Activated CD4-positive, alpha-beta T cell treated with anti-CD3 and anti-CD28 coated beads, Interleukin-2, amount 10 ng/mL, durations not matched to agents 7 days and 5 days (primary cell): ENCODE measurements around the gene LTBP2. TPM values are rescaled to one million over a fixed set of nuclear protein-coding genes. Genes with fewer than 3 reads are reported as not detected.

Experiments
- CTCF ChIA-PET: fragments of 350-600 bp; sonication (Branson Sonifier 250); formaldehyde crosslinking; loops from one replicate; lab custom pipeline; 2021; ENCODE audit warnings: antibody characterized with exemption; lab: Charles Lee
- POLR2A ChIA-PET: fragments of 350-600 bp; sonication (Branson Sonifier 250); formaldehyde crosslinking; loops from one replicate; lab custom pipeline; 2021; ENCODE audit warnings: antibody characterized with exemption; lab: Charles Lee
- DNase-seq: peaks from one replicate; pipeline ENCODE4 v3.0.0-alpha.2; 2020
- H3K27ac Mint-ChIP-seq: one replicate; pipeline ENCODE4 v1.8.0; 2021; ENCODE audit warnings: mild to moderate bottlenecking, moderate library complexity, mixed read lengths
- H3K27me3 Mint-ChIP-seq: one replicate; pipeline ENCODE4 v1.8.0; 2021; ENCODE audit warnings: mixed read lengths
- H3K36me3 Mint-ChIP-seq: one replicate; pipeline ENCODE4 v1.8.0; 2021; ENCODE audit warnings: low read depth, mixed read lengths
- H3K4me1 Mint-ChIP-seq: one replicate; pipeline ENCODE4 v1.8.0; 2021; ENCODE audit warnings: mixed read lengths
- H3K4me3 Mint-ChIP-seq: one replicate; pipeline ENCODE4 v1.8.0; 2021; ENCODE audit warnings: mild to moderate bottlenecking, moderate library complexity, mixed read lengths
- H3K9me3 Mint-ChIP-seq: one replicate; pipeline ENCODE4 v1.8.0; 2021; ENCODE audit warnings: mixed read lengths
- total RNA-seq, 2 experiments: library from RNA; stranded (reverse); gene quantifications; one replicate each; pipeline ENCODE4 v1.2.3, GENCODE V29; 2021

The LTBP2 gene
- total RNA-seq, 2 experiments from 2014 or later = 0.05 to 0.12 TPM

DNA sequence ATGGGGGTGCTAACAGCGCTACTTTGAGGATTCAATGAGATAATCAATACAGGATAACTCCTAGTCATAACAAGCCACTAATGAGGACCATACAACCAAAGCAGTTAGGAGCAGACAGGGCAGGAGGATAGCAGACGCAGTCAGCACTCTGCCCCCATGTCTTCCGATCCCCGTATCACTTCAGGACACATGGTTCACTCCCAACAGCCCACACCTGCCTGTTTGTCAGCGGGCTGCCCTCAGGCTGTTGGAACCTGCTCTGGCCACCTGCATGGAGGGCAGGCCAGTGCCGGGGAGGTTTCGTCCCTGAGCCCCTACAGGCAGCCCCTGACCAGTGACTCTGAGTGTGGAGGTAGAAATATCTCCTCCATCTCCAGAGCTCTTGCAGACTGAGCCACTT lies 37.1 kb upstream of the LTBP2 start:
- no peaks in the 10 kb centered on the region for H3K36me3 Mint-ChIP-seq
- H3K27me3 Mint-ChIP-seq = no peaks in the 10 kb centered on the region
- DNase-seq = no peak
- H3K9me3 Mint-ChIP-seq = no peaks in the 10 kb centered on the region
- no peak overlapping the region for H3K4me3 Mint-ChIP-seq
- ChIA-PET CTCF (interaction anchor here (1.5 to 2.3 kb wide), 3 partner anchors 10 to 101 kb away, joined by 3 to 8 read pairs (median 3); no protein-coding TSS in a partner anchor), POLR2A (no interaction called here)
- H3K4me1 Mint-ChIP-seq = peaks cover 4% of the 10 kb centered on the region
- H3K27ac Mint-ChIP-seq = no peak overlapping the region

- CTCF ChIA-PET = interaction anchor here (2.3 kb wide), 1 partner anchor 19 kb away, joined by 8 read pairs; no protein-coding TSS in a partner anchor
- no peak for DNase-seq
- Mint-ChIP-seq H3K4me1 (peaks cover 4% of the 10 kb centered on the region), H3K36me3 (no peaks in the 10 kb centered on the region), H3K27ac (no peak overlapping the region), H3K27me3 (no peaks in the 10 kb centered on the region), H3K9me3 (no peaks in the 10 kb centered on the region), H3K4me3 (no peak overlapping the region)
- POLR2A ChIA-PET = no interaction called here
These were observed 36.6 kb upstream of the LTBP2 start for GRCh38 chr14:74648601-74649000.

GRCh38 chr14:74647678-74648461 lies 35.8 kb upstream of the LTBP2 start:
- Mint-ChIP-seq H3K36me3 (no peaks in the 10 kb centered on the region), H3K27me3 (no peaks in the 10 kb centered on the region), H3K4me3 (no peak overlapping the region), H3K27ac (no peak overlapping the region), H3K4me1 (peaks cover 4% of the 10 kb centered on the region), H3K9me3 (no peaks in the 10 kb centered on the region)
- CTCF ChIA-PET = interaction anchor here (2.3 kb wide), 1 partner anchor 20 kb away, joined by 8 read pairs; no protein-coding TSS in a partner anchor
- POLR2A ChIA-PET = no interaction called here
- no peak for DNase-seq

DNA sequence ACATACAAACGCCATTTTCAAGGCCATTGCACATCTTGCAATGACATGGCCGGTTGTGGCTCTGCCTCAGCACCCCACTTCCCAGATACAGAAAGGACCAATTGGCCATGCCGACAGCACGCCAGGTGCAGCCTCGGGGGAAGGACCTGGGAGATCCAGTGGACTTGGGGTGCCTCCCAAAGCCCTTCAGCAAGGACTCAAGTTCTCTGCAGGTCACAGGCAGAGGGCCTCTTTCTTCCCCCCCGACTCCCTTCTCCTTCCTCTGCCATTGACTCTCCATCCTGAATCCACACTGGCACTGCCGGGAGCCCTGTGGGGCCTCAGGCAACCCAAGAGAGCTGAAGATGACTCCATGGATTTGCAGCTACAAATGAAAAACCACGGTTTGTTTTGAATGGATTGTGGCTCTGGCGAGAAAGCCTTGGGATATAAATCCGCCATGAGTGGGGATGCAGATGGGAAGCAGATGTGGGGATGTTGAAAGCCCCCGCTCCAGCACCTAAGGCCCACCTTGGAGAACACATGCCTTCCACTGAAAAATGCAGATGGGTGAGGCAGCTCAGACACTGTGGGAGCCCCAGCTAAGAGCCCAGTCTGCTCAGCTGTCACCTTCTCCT lies 35.1 kb upstream of the LTBP2 start:
- no peak for DNase-seq
- Mint-ChIP-seq H3K36me3 (no peaks in the 10 kb centered on the region), H3K4me1 (peaks cover 4% of the 10 kb centered on the region), H3K27ac (no peak overlapping the region), H3K4me3 (no peak overlapping the region), H3K9me3 (no peaks in the 10 kb centered on the region), H3K27me3 (no peaks in the 10 kb centered on the region)
- ChIA-PET POLR2A (no interaction called here), CTCF (no interaction called here)

DNA sequence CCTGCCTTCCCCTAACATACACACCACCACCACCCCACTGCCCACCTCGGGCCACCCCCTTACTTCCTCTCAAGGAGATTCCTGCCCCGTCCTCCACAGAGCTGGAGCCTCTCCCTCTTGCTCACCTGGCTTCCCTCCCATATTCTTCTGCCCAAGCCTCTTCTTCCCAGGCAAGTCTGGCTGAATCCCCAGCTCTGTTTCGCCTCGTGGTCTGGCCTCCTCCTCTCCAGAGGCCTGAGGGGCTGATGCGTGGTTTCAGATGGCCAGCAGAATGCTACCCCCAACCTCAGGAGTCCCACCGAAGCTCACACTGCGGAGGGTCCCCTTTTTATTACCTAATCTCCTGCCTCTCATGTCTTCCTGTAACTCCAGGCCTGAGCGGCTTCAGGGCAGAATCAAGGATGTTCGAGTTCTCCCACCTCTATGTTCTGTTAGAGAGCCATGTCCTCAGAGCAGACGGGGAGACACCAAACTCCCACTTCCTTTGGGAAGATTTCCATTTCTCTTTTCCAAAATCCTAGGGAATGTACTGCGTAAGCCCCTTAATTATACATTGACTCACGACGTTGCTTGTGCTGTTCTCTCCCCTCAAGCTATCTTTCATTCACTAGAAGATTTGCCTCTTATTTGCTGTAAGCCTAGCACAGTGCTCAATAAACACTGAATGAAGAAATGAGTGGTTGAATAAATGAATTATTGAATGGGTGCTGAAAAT lies 33.9 kb upstream of the LTBP2 start:
- H3K27ac Mint-ChIP-seq = no peak overlapping the region
- H3K4me1 Mint-ChIP-seq = peaks cover 1% of the 10 kb centered on the region

DNA sequence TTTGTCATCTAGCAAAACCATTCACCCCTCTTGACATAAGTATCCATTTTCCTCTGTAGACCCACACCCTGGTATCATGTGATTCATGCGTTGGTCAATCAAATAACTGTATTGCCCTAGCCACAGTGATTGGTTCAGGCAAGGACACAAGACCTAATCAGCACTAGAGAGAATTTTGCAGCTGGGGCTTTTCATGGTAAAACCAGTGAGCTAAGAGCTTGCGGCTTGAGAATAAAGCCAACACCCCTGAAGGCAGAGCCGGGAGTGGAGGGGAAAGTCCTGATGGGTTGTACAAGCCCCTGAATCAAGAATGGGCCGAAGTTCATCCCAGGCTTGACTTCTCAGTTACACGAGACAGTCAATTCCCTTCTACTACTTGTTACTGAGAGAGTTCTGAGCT lies 33.2 kb upstream of the LTBP2 start:
- Mint-ChIP-seq H3K9me3 (no peaks in the 10 kb centered on the region), H3K4me1 (no peaks in the 10 kb centered on the region), H3K27me3 (no peaks in the 10 kb centered on the region), H3K4me3 (no peak overlapping the region), H3K36me3 (no peaks in the 10 kb centered on the region), H3K27ac (no peak overlapping the region)
- DNase-seq = no peak
- ChIA-PET CTCF (interaction anchor here (0.9 kb wide), 1 partner anchor 9 kb away, joined by 3 read pairs; no protein-coding TSS in a partner anchor), POLR2A (no interaction called here)

More for the DNA sequence above, 33.9 kb upstream of the LTBP2 start:
- no peak for DNase-seq
- ChIA-PET CTCF (interaction anchor here (0.9 to 1.0 kb wide), 2 partner anchors 10 to 11 kb away, joined by 3 read pairs; no protein-coding TSS in a partner anchor), POLR2A (no interaction called here)
- Mint-ChIP-seq H3K36me3 (no peaks in the 10 kb centered on the region), H3K27me3 (no peaks in the 10 kb centered on the region), H3K9me3 (no peaks in the 10 kb centered on the region), H3K4me3 (no peak overlapping the region)

DNA sequence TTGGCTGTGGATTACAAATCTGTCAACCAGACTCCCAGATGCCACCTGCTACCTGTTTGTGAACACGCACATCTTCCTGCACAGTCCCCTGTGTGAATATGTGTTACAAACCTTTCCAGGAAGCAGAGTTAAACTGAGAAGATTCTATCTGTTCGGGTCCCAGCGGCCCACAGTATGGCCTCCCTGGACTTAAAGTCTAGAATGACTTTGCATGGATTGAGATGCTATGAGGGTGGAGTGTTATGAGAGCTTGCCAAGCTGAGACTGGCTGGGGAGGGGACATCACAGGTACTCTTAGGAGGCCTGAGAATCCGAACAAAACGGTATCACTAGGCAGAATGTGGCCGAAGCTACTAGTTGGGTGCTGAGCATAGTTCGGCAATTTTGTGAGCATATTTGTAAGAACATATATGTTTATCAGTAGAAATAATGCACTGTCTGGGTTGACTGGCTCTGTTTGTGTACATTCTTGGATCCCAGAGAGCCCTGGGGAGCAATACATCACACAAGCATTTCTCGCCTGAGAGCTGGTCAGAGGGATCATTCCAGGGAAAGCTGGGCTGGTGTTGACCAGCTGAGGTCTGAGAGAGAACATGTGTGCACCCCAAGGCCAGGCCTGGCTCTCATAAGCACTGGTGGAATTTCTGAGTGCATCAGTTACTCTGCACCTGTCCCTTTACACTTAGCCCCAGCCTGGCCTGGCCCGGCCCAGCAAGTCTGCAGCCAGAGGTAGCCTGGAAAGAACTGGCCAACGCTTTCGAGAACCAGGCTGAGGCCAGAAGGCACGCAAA lies 29.8 kb upstream of the LTBP2 start:
- POLR2A ChIA-PET = no interaction called here
- Mint-ChIP-seq H3K4me3 (no peak overlapping the region), H3K9me3 (no peaks in the 10 kb centered on the region), H3K4me1 (no peaks in the 10 kb centered on the region), H3K27ac (no peak overlapping the region), H3K27me3 (no peaks in the 10 kb centered on the region), H3K36me3 (no peaks in the 10 kb centered on the region)
- no peak for DNase-seq
- CTCF ChIA-PET = interaction anchor here (0.7 to 1.7 kb wide), 5 partner anchors 10 to 33 kb away, joined by 3 to 6 read pairs (median 4); partner anchors contain the start of gene LTBP2

- H3K36me3 Mint-ChIP-seq = no peaks in the 10 kb centered on the region
- H3K27ac Mint-ChIP-seq = no peak overlapping the region
- H3K27me3 Mint-ChIP-seq = peaks cover 5% of the 10 kb centered on the region
- POLR2A ChIA-PET = no interaction called here
- DNase-seq = no peak
- H3K9me3 Mint-ChIP-seq = no peaks in the 10 kb centered on the region
- no peaks in the 10 kb centered on the region for H3K4me1 Mint-ChIP-seq
- CTCF ChIA-PET = interaction anchor here (0.6 to 1.5 kb wide), 3 partner anchors 11 to 114 kb away, joined by 3 to 4 read pairs (median 4); partner anchors contain the start of gene LTBP2
- no peak overlapping the region for H3K4me3 Mint-ChIP-seq
These were observed 26.9 kb upstream of the LTBP2 start for GRCh38 chr14:74638966-74639365.

DNA sequence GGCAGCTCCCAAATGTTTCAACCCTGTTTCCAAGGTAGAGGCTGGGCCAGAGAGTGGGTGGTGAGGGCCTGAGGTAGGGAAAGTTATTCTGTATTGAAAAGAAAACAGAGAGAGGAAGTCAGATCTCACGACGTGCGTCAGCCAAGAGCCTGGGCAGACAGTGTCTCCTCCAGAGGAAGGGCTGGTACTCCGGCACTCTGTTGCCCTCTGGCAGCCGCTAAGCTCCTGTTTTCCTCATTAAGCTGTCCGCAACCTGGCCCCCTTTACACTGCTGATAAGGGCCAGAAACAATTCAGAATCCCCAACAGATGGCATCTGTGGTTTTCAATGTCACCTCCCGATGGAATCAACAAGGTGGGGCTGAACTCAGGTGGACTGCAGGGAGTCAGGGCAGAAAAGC lies 26.0 kb upstream of the LTBP2 start:
- no peaks in the 10 kb centered on the region for H3K9me3 Mint-ChIP-seq
- no peak overlapping the region for H3K4me3 Mint-ChIP-seq
- ChIA-PET CTCF (interaction anchor here (0.6 to 1.5 kb wide), 4 partner anchors 10 to 115 kb away, joined by 3 to 4 read pairs (median 4); partner anchors contain the start of gene LTBP2), POLR2A (no interaction called here)
- no peaks in the 10 kb centered on the region for H3K4me1 Mint-ChIP-seq
- no peak for DNase-seq
- peaks cover 5% of the 10 kb centered on the region for H3K27me3 Mint-ChIP-seq
- H3K36me3 Mint-ChIP-seq = no peaks in the 10 kb centered on the region
- H3K27ac Mint-ChIP-seq = no peak overlapping the region

GRCh38 chr14:74637178-74637550 lies 25.1 kb upstream of the LTBP2 start:
- ChIA-PET POLR2A (no interaction called here), CTCF (interaction anchor here (1.3 kb wide), 1 partner anchor 9 kb away, joined by 3 read pairs; no protein-coding TSS in a partner anchor)
- peaks cover 5% of the 10 kb centered on the region for H3K27me3 Mint-ChIP-seq
- DNase-seq = no peak
- no peaks in the 10 kb centered on the region for H3K9me3 Mint-ChIP-seq
- H3K4me3 Mint-ChIP-seq = no peak overlapping the region
- H3K27ac Mint-ChIP-seq = no peak overlapping the region
- no peaks in the 10 kb centered on the region for H3K4me1 Mint-ChIP-seq
- no peaks in the 10 kb centered on the region for H3K36me3 Mint-ChIP-seq

DNA sequence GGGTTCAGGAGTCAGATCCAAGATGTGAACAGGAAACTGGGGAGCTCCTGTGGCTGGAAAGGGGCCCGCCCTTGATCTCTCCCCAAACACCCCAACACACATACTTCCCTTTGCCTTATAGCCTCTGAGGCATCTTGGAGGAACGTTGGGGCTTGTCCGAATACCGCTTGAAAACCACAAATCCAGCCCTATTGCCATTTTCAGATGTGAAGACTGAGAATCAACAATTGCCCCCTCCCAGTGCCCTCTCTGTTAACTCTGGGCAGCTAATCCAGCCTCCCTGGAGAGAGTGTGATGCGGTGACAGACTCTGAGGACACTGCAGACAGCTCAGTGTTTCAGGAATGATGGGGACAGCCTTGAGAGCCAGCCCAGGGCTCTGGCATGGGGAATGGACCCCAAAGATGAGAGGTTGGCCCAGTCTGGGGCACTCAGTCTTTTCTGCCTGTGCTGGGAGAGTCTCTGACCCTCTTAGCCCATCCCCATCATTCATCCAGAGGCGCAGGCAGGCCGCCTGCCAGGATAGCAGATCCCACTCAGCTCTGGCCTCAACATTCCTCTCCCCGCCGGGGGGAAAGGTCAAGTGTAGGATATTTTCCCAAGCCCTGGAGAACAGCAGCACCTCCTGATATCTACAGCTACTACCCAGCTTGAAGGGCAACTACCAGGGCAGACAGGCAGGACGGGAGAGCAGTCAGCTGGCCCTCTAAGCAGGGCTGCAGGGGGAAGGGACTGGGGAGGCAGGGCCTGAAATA lies 24.6 kb upstream of the LTBP2 start:
- ChIA-PET CTCF (interaction anchor here (1.3 kb wide), 3 partner anchors 8 to 13 kb away, joined by 3 to 4 read pairs (median 3); no protein-coding TSS in a partner anchor), POLR2A (no interaction called here)
- H3K27me3 Mint-ChIP-seq = peaks cover 5% of the 10 kb centered on the region
- no peaks in the 10 kb centered on the region for H3K36me3 Mint-ChIP-seq
- no peaks in the 10 kb centered on the region for H3K9me3 Mint-ChIP-seq
- no peak for DNase-seq
- no peak overlapping the region for H3K4me3 Mint-ChIP-seq
- no peaks in the 10 kb centered on the region for H3K4me1 Mint-ChIP-seq
- no peak overlapping the region for H3K27ac Mint-ChIP-seq
